GM10847 (cell line): Measurements from ENCODE around the gene GATAD2A.

Experiments
- POLR2A ChIP-seq: IDR thresholded peaks from 2 replicates; pipeline ENCODE4 v1.6.1; 2011; ENCODE audit not compliant: insufficient read length; ENCODE audit errors: extremely low read depth

Gene GATAD2A

GRCh38 chr19:19498255-19498991 lies 92.9 kb downstream of the GATAD2A start:
- TF ChIP-seq POLR2A = no peak

GRCh38 chr19:19499272-19499995 lies 94.0 kb downstream of the GATAD2A start:
- no peak for TF ChIP-seq POLR2A

- no peak for TF ChIP-seq POLR2A
Measured at GRCh38 chr19:19500975-19501644, 95.6 kb downstream of the GATAD2A start.

- no peak for TF ChIP-seq POLR2A
Measured at GRCh38 chr19:19501798-19502197, 96.3 kb downstream of the GATAD2A start.

GRCh38 chr19:19502281-19502680 lies 96.8 kb downstream of the GATAD2A start:
- TF ChIP-seq POLR2A = no peak

GRCh38 chr19:19502808-19503602 lies 97.5 kb downstream of the GATAD2A start:
- TF ChIP-seq POLR2A = no peak

- TF ChIP-seq POLR2A = no peak
Measured at GRCh38 chr19:19504754-19505668, 99.5 kb downstream of the GATAD2A start.

- no peak for TF ChIP-seq POLR2A
Measured at GRCh38 chr19:19505669-19506326, 100.3 kb downstream of the GATAD2A start.

- TF ChIP-seq POLR2A = no peak
Measured at GRCh38 chr19:19506592-19506991, 101.1 kb downstream of the GATAD2A start.

- TF ChIP-seq POLR2A = no peak
Measured at GRCh38 chr19:19507354-19507753, 101.9 kb downstream of the GATAD2A start.

GRCh38 chr19:19508217-19508616 lies 102.7 kb downstream of the GATAD2A start:
- TF ChIP-seq POLR2A = no peak

GRCh38 chr19:19510432-19510831 lies 105.0 kb downstream of the GATAD2A start:
- no peak for TF ChIP-seq POLR2A

- no peak for TF ChIP-seq POLR2A
Measured at GRCh38 chr19:19513682-19514081, 108.2 kb downstream of the GATAD2A start.

- TF ChIP-seq POLR2A = no peak
Measured at GRCh38 chr19:19514215-19514657, 108.8 kb downstream of the GATAD2A start.
